GM19351 (cell line): ENCODE data around the gene ESR1.

Experiments
- ATAC-seq: cut with Tn5 transposase; IDR thresholded peaks from one replicate; pipeline ENCODE4 v1.9.1; 2021; ENCODE audit warnings: mild to moderate bottlenecking, moderate library complexity; ENCODE audit not compliant: unreplicated experiment

ESR1 gene

DNA sequence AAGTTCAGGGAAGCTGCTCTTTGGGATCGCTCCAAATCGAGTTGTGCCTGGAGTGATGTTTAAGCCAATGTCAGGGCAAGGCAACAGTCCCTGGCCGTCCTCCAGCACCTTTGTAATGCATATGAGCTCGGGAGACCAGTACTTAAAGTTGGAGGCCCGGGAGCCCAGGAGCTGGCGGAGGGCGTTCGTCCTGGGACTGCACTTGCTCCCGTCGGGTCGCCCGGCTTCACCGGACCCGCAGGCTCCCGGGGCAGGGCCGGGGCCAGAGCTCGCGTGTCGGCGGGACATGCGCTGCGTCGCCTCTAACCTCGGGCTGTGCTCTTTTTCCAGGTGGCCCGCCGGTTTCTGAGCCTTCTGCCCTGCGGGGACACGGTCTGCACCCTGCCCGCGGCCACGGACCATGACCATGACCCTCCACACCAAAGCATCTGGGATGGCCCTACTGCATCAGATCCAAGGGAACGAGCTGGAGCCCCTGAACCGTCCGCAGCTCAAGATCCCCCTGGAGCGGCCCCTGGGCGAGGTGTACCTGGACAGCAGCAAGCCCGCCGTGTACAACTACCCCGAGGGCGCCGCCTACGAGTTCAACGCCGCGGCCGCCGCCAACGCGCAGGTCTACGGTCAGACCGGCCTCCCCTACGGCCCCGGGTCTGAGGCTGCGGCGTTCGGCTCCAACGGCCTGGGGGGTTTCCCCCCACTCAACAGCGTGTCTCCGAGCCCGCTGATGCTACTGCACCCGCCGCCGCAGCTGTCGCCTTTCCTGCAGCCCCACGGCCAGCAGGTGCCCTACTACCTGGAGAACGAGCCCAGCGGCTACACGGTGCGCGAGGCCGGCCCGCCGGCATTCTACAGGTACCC, at the start of gene ESR1:
Gene ESR1, plus strand, starts transcription at position 170 of the 858 bp plus-strand sequence. Its CDS starts 231 bp downstream, at position 401.
- peak; percentile 45 for ATAC-seq

DNA sequence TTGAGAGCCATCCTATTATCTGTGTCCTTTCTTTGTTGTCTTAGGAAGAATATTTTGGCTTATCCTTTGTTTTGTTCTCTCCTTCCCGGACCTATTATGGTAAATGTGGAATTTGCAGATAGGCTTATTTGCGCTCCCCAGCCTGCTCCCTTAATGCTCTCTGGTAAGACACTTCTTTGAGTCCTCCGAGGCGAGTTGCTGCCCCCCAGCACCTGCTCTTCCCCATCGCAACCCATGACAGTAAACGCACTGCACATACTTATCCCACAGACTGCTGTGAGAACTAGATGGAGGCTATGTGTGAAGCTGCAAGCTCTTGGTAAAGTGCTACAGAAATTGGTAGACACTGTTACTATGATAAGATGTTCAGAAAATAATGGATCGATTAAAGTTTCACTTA, 47.0 kb upstream of the ESR1 start:
- ATAC-seq: no peak

DNA sequence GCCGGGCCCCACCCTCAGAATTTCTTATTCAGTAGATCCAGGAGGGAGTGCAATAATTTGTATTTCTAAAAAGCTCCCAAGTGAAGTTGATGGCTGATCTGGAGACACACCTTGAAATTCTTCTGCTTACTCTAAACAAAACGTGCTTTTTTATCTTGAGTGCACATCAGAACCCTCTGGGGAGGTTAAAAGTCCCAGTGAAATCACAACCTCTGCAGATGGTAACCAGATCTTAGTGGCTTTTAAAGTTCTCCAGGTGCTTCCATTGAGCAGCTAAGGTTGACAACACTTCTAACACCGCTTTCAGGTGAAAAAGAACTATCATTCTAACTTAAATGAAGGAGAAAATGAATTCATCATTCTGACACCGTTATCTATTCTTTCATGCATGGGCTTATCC, 45.6 kb upstream of the ESR1 start:
- ATAC-seq: no peak

DNA sequence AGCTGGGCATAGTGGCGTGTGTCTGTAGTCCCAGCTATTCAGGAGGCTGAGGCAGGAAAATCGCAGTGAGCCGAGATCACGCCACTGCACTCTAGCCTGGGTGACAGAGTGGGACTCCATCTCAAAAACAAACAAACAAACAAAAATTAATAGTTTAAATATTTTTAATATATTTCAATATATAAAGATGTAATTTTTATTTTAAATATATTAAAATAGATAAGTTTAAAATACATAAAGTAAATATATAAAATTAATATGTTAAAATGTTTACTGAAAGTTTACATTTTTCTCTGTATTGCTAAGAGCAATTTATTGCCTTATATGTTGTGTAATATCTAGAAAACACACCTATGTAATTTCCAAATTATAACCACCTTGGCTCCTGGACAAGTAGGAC, 44.7 kb upstream of the ESR1 start:
- ATAC-seq: no peak

DNA sequence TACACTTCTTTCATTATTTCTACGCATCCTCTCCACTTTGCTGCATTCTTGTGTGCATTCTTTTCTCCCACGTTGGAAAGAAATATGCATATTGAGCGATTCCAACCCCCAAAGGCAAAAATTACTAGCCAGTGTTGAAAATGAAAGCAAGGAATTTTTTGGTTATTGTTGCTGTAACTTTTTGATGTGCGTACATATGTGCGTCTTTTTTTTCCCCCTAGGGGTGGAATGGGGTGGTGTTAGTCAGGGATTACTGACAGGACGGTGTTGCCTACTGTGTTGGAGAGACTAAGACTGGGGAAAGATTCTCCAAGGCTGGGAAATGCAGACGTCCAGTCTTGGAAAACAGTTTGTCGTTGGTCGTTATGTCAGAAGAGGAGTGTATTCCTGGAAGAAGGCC, 44.2 kb upstream of the ESR1 start:
- ATAC-seq: no peak

DNA sequence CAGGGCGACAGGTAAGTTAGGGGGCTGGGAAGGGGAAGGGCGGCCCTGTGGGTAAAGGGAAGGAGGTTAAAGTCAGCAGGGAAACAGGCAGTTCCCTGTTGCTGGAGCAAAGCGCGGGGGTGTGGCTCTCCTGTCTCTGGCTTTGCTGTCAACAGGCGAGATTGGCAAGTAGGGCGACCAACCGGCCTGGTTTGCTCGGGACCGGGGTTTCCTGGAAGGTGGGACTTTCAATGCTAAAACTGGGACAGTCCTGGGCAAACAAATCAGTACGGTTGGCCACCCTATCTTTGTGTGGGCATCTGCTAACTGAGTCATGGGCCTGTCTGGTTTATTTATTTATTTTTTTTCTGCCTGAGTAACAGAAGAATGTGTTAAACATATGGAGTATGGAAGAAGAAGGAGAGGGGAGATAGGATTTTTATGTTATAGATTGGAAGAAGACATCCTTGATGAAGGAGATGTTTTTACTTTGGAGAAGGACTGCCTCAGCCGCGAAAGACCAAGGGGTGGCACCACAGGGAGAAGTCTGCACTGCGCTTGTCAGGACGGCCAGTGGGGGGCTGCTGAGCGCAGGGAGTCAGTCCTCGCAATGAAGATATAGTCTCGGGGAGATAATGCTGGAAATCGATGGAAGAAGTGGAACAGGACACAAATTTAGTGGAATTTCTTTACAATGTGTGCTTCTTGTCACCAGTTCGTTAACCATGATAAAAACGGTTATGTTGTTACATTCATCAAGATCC, 43.4 kb upstream of the ESR1 start:
- peak; percentile 74 for ATAC-seq

DNA sequence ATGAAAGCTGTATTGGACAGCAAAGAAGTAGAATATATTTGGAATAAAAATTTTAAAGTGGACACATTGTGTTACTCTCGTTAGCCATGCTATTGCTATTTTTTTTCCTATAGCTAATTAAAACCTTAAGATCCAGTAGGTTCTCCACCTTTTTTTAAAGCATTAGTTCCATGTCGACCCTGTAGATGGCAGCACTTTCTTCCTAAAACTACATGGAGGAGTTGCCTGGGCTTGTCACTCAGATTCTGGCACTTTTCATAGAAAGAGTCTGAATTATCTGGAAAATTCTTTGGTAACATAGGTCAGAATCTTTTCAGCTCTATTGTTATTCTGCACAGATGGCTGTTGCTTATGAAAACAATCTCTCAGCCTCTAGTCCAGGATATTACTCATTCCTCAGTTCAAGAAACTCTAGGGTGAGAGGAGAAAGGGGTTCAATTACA, 42.0 kb upstream of the ESR1 start:
- peak; percentile 72 for ATAC-seq

DNA sequence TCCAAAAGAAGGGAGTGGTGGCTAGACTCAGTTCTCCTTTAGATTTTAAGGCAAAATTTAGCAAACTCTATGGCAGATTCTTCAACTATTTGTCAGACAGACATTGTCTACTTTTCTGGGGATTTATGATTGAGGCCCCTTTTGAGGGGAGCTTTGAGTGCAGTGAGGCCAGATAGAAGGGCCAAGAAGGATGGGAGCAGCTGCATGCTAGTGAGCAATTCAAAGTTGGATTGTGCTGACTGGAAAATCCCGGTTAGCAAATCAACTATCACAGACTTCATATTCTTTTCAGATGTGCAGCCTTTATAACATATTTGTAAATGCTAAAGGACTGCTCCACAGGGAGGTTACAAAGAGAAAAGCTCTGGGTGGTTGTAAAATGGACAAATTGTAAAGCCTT, 35.0 kb upstream of the ESR1 start:
- ATAC-seq: no peak

DNA sequence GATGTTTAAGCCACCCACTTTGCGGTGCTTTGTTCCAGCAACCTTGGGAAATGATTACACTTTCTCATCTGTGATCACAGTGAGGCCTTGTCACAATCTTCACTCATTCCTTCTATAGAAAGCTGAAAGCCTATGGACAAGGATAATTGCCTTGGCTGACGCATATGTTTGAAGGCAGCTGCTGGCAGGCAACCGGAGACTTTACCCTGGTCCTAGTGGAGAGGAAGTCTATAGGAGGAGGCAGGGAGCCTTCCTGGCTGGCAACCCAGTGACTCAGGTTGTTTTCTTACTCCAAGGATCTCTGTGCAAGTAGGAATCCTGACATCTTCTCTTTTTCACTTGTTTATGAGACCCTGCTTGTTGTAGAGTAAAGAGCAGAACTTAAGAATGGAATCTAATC, 34.1 kb upstream of the ESR1 start:
- ATAC-seq: no peak

DNA sequence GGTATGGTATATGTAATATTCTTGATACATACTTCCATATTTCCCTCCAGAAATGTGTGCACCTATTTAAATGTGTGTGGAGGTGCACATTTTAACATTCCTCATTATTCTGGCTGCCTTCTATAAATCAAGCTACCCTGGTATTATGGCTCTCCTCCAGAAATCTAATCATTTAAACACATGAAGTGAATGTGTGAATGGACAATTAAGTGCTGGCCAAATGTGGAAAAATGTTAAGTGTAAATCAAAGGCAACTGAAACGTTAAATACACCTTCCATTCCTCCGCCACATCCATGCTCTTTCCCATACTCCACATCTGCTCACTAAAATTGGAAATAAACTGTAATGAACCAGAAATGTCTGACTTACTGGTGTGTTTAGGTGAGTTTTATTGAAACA, 24.9 kb upstream of the ESR1 start:
- ATAC-seq: no peak

DNA sequence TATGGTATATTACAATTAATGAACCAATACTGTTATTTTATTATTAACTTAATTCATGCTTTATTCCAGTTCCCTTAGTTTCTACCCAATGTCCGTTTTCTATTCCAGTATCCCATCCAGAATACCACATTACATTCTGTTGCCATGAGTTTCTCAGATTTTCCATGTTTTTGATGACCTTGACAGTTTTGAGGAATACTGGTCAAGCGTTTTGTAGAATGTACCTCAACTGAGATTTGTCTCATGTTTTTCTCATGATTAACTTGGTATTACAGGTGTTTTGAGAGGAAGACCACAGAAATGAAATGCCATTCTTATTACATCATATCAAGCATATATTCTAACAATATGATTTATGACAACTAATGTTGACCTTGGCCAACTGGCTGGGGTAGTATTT, 23.8 kb upstream of the ESR1 start:
- no peak for ATAC-seq

DNA sequence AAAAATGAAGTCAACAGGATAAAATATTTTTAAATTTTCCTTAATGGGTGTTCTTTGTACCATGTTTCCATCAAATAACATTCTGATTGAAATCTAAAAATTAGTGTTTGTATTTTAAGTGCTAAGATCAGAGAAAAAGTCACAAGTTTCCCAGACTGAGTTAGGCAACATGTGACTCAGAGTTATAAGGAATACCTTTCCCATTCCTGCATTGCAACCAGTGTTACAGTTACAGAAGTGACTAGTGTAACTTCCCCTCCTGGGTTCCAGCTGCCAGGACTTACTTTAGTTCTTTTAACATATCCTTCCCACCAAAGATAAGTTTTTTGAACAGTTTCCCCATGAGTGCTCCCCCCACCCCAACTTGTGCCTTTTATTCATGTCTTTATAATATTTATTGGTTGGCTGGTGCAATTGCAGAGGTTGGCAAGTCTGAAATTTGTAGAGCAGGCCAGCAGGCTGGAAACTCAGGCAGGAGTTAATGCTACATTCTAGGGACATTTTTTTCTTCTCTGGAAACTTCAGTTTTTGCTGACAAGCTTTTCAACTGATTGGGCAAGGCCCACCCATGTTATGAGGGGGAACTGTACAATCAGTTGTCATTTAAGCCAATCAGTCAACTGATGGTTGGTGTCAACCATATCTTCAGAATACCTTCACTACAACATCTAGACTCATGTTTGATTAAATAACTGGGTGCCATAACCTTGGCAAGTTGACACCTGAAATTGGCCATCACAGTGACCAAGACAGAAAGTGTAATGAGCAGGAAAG, 22.9 kb upstream of the ESR1 start:
- no peak for ATAC-seq

DNA sequence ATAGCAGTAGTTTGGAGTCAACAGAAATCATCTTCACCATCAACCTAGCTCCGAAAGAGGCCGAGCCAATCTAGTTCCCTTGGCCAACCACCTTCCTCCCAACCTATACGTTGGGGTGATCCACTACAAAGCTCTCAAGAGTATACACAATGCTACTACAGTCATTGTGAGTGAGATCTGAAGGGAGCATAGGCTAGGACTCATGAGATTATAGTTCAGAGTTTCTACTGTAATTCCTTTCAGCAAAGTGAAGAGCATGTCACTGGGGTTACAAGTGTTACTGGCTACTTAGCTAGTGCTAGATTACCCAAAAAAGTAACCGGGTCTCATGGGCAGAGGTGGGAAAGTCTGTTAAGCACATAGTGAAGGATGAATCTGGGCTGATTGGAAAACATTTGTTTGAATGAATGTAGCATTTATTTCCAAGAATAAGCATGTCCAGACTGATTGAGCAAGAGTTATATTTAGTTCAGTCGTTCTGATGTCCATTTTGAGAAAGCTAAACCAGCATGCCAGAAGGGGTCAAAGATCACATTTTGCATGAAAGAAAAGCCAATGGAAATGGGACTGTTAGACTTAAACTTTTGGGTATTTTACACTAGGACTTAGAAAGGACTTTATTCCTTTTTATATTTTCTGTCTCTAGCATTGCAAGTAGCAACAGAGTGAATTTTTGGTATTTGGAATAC, 10.5 kb upstream of the ESR1 start:
- ATAC-seq: no peak

DNA sequence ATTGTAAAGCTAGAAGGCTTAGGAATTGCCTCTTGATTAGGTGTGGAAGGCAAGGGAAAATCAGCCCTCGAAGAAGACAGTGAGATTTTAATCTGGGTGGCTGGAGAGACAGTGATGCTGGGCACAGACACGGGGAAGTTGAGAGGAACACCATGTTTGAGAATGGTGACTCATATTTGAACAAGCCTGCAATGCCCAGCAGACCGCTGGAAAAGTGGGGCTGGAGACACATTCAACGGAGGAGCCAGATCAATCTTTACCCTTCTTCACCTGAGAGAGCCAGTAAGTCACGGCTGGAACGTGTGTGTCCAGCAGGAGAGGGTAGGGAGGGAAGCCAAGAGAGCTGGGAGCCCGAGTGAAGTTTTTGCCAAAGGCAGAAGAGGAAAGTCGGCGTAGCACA, 3.7 kb upstream of the ESR1 start:
- ATAC-seq: no peak

DNA sequence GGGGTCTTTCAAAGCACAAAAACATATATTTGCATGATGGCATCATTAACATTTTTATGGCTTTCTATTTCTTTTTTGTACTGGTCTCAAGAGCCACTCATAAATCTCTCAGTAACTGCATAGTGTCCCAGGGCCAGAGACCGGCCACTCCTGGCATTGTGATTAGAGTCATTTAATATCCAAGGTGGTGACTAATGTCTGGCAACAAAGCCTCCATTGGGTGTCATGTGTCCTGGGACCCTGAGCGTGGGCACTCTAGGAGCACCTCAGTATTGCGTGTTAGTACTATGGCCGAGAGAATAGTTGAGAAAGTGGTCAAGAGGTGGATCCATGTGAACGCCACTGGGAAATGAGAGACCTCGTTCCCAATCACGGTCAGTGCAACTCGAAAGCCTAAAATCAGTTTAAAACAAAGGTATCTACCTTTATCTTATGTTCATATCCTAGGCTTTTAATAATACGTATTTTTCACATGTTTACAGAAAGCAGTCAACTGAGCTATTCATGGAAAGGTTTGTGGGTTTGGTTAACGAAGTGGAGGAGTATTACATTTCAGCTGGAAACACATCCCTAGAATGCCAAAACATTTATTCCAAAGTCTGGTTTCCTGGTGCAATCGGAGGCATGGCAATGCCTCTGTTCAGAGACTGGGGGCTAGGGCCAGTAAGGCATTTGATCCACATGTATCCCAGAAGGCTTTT, 2.7 kb upstream of the ESR1 start:
- no peak for ATAC-seq

DNA sequence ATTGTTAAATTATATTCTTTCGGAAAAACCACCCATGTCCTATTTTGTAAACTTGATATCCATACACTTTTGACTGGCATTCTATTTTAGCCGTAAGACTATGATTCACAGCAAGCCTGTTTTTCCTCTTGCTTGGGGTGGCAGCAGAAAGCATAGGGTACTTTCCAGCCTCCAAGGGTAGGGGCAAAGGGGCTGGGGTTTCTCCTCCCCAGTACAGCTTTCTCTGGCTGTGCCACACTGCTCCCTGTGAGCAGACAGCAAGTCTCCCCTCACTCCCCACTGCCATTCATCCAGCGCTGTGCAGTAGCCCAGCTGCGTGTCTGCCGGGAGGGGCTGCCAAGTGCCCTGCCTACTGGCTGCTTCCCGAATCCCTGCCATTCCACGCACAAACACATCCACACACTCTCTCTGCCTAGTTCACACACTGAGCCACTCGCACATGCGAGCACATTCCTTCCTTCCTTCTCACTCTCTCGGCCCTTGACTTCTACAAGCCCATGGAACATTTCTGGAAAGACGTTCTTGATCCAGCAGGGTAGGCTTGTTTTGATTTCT, 2.1 kb upstream of the ESR1 start:
- ATAC-seq: no peak

DNA sequence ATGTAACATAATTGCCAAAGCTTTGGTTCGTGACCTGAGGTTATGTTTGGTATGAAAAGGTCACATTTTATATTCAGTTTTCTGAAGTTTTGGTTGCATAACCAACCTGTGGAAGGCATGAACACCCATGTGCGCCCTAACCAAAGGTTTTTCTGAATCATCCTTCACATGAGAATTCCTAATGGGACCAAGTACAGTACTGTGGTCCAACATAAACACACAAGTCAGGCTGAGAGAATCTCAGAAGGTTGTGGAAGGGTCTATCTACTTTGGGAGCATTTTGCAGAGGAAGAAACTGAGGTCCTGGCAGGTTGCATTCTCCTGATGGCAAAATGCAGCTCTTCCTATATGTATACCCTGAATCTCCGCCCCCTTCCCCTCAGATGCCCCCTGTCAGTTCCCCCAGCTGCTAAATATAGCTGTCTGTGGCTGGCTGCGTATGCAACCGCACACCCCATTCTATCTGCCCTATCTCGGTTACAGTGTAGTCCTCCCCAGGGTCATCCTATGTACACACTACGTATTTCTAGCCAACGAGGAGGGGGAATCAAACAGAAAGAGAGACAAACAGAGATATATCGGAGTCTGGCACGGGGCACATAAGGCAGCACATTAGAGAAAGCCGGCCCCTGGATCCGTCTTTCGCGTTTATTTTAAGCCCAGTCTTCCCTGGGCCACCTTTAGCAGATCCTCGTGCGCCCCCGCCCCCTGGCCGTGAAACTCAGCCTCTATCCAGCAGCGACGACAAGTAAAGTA, 547 bp upstream of the ESR1 start:
- ATAC-seq: peak; percentile 16

DNA sequence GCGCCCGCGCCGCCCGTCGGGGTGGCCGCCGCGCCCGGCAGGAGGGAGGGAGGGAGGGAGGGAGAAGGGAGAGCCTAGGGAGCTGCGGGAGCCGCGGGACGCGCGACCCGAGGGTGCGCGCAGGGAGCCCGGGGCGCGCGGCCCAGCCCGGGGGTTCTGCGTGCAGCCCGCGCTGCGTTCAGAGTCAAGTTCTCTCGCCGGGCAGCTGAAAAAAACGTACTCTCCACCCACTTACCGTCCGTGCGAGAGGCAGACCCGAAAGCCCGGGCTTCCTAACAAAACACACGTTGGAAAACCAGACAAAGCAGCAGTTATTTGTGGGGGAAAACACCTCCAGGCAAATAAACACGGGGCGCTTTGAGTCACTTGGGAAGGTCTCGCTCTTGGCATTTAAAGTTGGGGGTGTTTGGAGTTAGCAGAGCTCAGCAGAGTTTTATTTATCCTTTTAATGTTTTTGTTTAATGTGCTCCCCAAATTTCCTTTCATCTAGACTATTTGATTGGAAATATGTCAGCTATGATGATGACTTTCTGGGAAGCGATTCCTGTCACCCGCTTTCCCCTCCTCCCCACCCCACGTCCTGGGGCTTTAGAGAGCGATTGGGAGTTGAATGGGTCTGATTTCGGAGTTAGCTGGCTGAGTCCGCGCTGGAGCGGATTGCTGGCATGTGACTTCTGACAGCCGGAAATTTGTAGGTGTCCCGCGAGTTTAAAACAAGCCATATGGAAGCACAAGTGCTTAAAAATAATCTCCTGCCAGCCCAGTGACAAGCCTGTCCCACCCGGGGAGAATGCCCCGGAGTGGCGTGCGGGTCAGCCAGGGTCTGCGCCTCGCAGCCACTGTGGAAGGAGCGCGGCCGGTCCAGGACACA, 1.1 kb downstream of the ESR1 start:
- peak; percentile 26 for ATAC-seq
